H7 (cell line): ENCODE measurements around the gene CASKIN1. TPM values are rescaled to one million over a fixed set of nuclear protein-coding genes. Genes with fewer than 3 reads are reported as not detected.

Experiments
- DNase-seq: peaks from one replicate; pipeline ENCODE4 v3.0.0; 2012
- H3K27me3 ChIP-seq: 2 replicates; pipeline ENCODE4 v1.6.0; 2011; ENCODE audit warnings: mild to moderate bottlenecking, low read length; ENCODE audit not compliant: control insufficient read depth, insufficient read depth
- H3K36me3 ChIP-seq: replicated peaks from 2 replicates; pipeline ENCODE4 v1.5.1; 2011; ENCODE audit warnings: low read length; ENCODE audit not compliant: control insufficient read depth, insufficient read depth
- H3K4me3 ChIP-seq: 2 replicates; pipeline ENCODE4 v1.5.1; 2011; ENCODE audit warnings: low read depth, mild to moderate bottlenecking, control low read depth, low read length, moderate library complexity; ENCODE audit not compliant: insufficient read depth
- total RNA-seq: library from RNA; depleted of rRNA; stranded (reverse); fragments of >200 nt; shearing (Covaris generic); gene quantifications from 2 replicates; pipeline ENCODE4 v1.2.3, GENCODE V29; 2014

CASKIN1 gene
- total RNA-seq, 1 experiment from 2014 or later: 2.0 TPM

GRCh38 chr16:2172688-2173335, 23.6 kb downstream of the CASKIN1 start:
- Histone ChIP-seq H3K27me3 (no peaks in the 10 kb centered on the region), H3K4me3 (no peak overlapping the region), H3K36me3 (peaks cover 19% of the 10 kb centered on the region)
- DNase-seq: no peak

- Histone ChIP-seq H3K27me3 (no peaks in the 10 kb centered on the region), H3K4me3 (no peak overlapping the region), H3K36me3 (peaks cover 17% of the 10 kb centered on the region)
- DNase-seq: no peak
These were observed 24.7 kb downstream of the CASKIN1 start for GRCh38 chr16:2171601-2172178.

- DNase-seq: no peak
- H3K36me3 ChIP-seq: peaks cover 20% of the 10 kb centered on the region
- H3K27me3 ChIP-seq: no peaks in the 10 kb centered on the region
- no peak overlapping the region for H3K4me3 ChIP-seq
These were observed 25.6 kb downstream of the CASKIN1 start for GRCh38 chr16:2170587-2171435.

- no peak for DNase-seq
- H3K4me3 ChIP-seq: no peak overlapping the region
- H3K36me3 ChIP-seq: peaks cover 18% of the 10 kb centered on the region
- H3K27me3 ChIP-seq: no peaks in the 10 kb centered on the region
These were observed 26.3 kb downstream of the CASKIN1 start for GRCh38 chr16:2170080-2170479.

- no peaks in the 10 kb centered on the region for H3K27me3 ChIP-seq
- peaks cover 6% of the 10 kb centered on the region for H3K36me3 ChIP-seq
- DNase-seq: no peak
- no peak overlapping the region for H3K4me3 ChIP-seq
These were observed 29.3 kb downstream of the CASKIN1 start for GRCh38 chr16:2167068-2167638.

GRCh38 chr16:2166263-2167067, 29.9 kb downstream of the CASKIN1 start:
- H3K4me3 ChIP-seq: no peak overlapping the region
- no peak for DNase-seq
- H3K36me3 ChIP-seq: peaks cover 6% of the 10 kb centered on the region
- no peaks in the 10 kb centered on the region for H3K27me3 ChIP-seq

GRCh38 chr16:2165861-2166260, 30.5 kb downstream of the CASKIN1 start:
- Histone ChIP-seq H3K27me3 (no peaks in the 10 kb centered on the region), H3K36me3 (peaks cover 6% of the 10 kb centered on the region), H3K4me3 (no peak overlapping the region)
- DNase-seq: no peak

GRCh38 chr16:2163211-2163881, 33.1 kb downstream of the CASKIN1 start:
- no peak overlapping the region for H3K4me3 ChIP-seq
- DNase-seq: no peak
- no peaks in the 10 kb centered on the region for H3K27me3 ChIP-seq
- peaks cover 6% of the 10 kb centered on the region for H3K36me3 ChIP-seq

- H3K36me3 ChIP-seq: peaks cover 4% of the 10 kb centered on the region
- no peak overlapping the region for H3K4me3 ChIP-seq
- no peak for DNase-seq
- no peaks in the 10 kb centered on the region for H3K27me3 ChIP-seq
These were observed 33.7 kb downstream of the CASKIN1 start for GRCh38 chr16:2162676-2163118.

GRCh38 chr16:2161911-2162310, 34.5 kb downstream of the CASKIN1 start:
- H3K27me3 ChIP-seq: no peaks in the 10 kb centered on the region
- H3K36me3 ChIP-seq: peaks cover 4% of the 10 kb centered on the region
- no peak for DNase-seq
- no peak overlapping the region for H3K4me3 ChIP-seq

GRCh38 chr16:2160915-2161551, 35.4 kb downstream of the CASKIN1 start:
- peak; percentile 77 for DNase-seq
- Histone ChIP-seq H3K27me3 (no peaks in the 10 kb centered on the region), H3K4me3 (no peak overlapping the region), H3K36me3 (peaks cover 4% of the 10 kb centered on the region)

- no peak overlapping the region for H3K4me3 ChIP-seq
- H3K27me3 ChIP-seq: no peaks in the 10 kb centered on the region; the same call in 1 of the 2 replicates
- DNase-seq: no peak
- H3K36me3 ChIP-seq: peaks cover 5% of the 10 kb centered on the region
These were observed 37.1 kb downstream of the CASKIN1 start for GRCh38 chr16:2159175-2159838.

GRCh38 chr16:2158262-2158638, 38.2 kb downstream of the CASKIN1 start:
- DNase-seq: no peak
- Histone ChIP-seq H3K27me3 (no peaks in the 10 kb centered on the region; the same call in 1 of the 2 replicates), H3K36me3 (peaks cover 16% of the 10 kb centered on the region), H3K4me3 (no peak overlapping the region)
